K562 (cell line): ENCODE measurements around the gene ITGB5. TPM values are rescaled to one million over a fixed set of nuclear protein-coding genes. Genes with fewer than 3 reads are reported as not detected.
A peak's percentile ranks its signal among the peaks of the same experiment; 100 is the strongest.

Experiments used
- ATAC-seq: fragments of 200-7000 bp; cut with Tn5 transposase; 3 replicates; pipeline ENCODE4 v1.9.1; 2020; ENCODE audit warnings: moderate library complexity
- BruUV-seq: library from RNA; stranded (reverse); fragments of 400-500 nt; replicated peaks from 2 replicates; lab custom pipeline; 2021; lab: Mats Ljungman, UMichigan
- CTCF ChIA-PET: fragments of 300-600 bp; formaldehyde crosslinking; extraction: SDS; loops from one replicate; lab custom pipeline; 2021; ENCODE audit warnings: low intra/inter-chr PET ratio; lab: Yijun Ruan, JAX
- POLR2A ChIA-PET: fragments of 300-600, 350-650 bp; sonication (Branson Sonifier 250); formaldehyde crosslinking; extraction: SDS; loops from one replicate; lab custom pipeline; 2021; ENCODE audit warnings: antibody characterized with exemption, inconsistent platforms; lab: Yijun Ruan, JAX
- DNase-seq, 4 experiments: peaks; one replicate each; pipeline versions ENCODE4 v3.0.0 to v3.0.0-alpha.2; 2011 to 2018; ENCODE audit warnings: low spot score in 3 of 4, mixed read lengths in 3 of 4; ENCODE audit errors: extremely low read depth in 1 of 4
- FAIRE-seq: peaks from 2 replicates; lab custom pipeline; 2011; peaks lifted over from hg19 to GRCh38; lab: Jason Lieb, UNC
- H2AFZ ChIP-seq: 2 replicates; pipeline ENCODE4 v1.6.0; 2011; ENCODE audit warnings: low read depth, low read length, control low read depth, inconsistent platforms
- H3K27ac ChIP-seq: fragments of 200-600 bp; 3 replicates; pipeline ENCODE4 v1.8.0; 2011; ENCODE audit warnings: low read depth, mild to moderate bottlenecking, control low read depth, inconsistent platforms, low read length, moderate library complexity, mixed read lengths; ENCODE audit errors: extremely low read depth
- H3K27me3 ChIP-seq, 2 experiments: fragments of 300-600 bp in 1 of 2; 2 replicates in 1 of 2; 3 replicates in 1 of 2; pipeline versions ENCODE4 v1.6.0 to v1.8.0; 2011; ENCODE audit warnings: inconsistent platforms in 2 of 2, low read length in 2 of 2, mild to moderate bottlenecking in 1 of 2, mixed read lengths in 1 of 2, moderate library complexity in 1 of 2; ENCODE audit not compliant: control insufficient read depth in 2 of 2, insufficient read depth in 2 of 2
- H3K36me3 ChIP-seq: fragments of 300-600 bp; 3 replicates; pipeline ENCODE4 v1.8.0; 2011; ENCODE audit warnings: mild to moderate bottlenecking, low read length, inconsistent platforms; ENCODE audit not compliant: control insufficient read depth, insufficient read depth
- H3K4me1 ChIP-seq, 2 experiments: fragments of 200-600 bp in 1 of 2; replicated peaks in 1 of 2; 2 replicates in 1 of 2; 3 replicates in 1 of 2; pipeline versions ENCODE4 v1.5.1 to v1.8.0; 2011; ENCODE audit warnings: inconsistent platforms in 2 of 2, low read length in 2 of 2, mild to moderate bottlenecking in 1 of 2, mixed read lengths in 1 of 2, moderate library complexity in 1 of 2; ENCODE audit not compliant: control insufficient read depth in 2 of 2, insufficient read depth in 2 of 2
- H3K4me2 ChIP-seq: 2 replicates; pipeline ENCODE4 v1.6.1; 2011; ENCODE audit warnings: low read length, control low read depth, inconsistent platforms, mixed read lengths; ENCODE audit not compliant: insufficient read depth
- H3K4me3 ChIP-seq: fragments of 200-600 bp; sonication (generic), shearing (Covaris generic); 2 replicates; pipeline ENCODE4 v1.5.1; 2016; ENCODE audit warnings: control low read depth, inconsistent platforms
- H3K79me2 ChIP-seq: fragments of 200-600 bp; 3 replicates; pipeline ENCODE4 v1.8.0; 2011; ENCODE audit warnings: low read length, inconsistent platforms; ENCODE audit not compliant: control insufficient read depth, insufficient read depth
- H3K9ac ChIP-seq, 2 experiments: 2 replicates each; pipeline versions ENCODE4 v1.6.0 to v1.6.1; 2011; ENCODE audit warnings: low read depth in 2 of 2, low read length in 2 of 2, control low read depth in 1 of 2, inconsistent platforms in 1 of 2, mild to moderate bottlenecking in 1 of 2, mixed read lengths in 1 of 2; ENCODE audit not compliant: insufficient read depth in 1 of 2
- H3K9me1 ChIP-seq: one replicate; pipeline ENCODE4 v1.6.0; 2011; ENCODE audit warnings: inconsistent platforms, mild to moderate bottlenecking, low read length, moderate library complexity; ENCODE audit not compliant: control insufficient read depth, insufficient read depth
- H3K9me3 ChIP-seq: replicated peaks from 2 replicates; pipeline ENCODE4 v1.5.1; 2011; ENCODE audit warnings: low read depth, low read length, inconsistent platforms; ENCODE audit not compliant: control insufficient read depth, insufficient read depth
- H4K20me1 ChIP-seq: replicated peaks from 2 replicates; pipeline ENCODE4 v1.6.1; 2011; ENCODE audit warnings: low read length, inconsistent platforms, mixed read lengths; ENCODE audit not compliant: control insufficient read depth, insufficient read depth
- ATF7 ChIP-seq: fragments of 450-650 bp; IDR thresholded peaks from 2 replicates; pipeline ENCODE4 v1.7.1; 2014; ENCODE audit warnings: mild to moderate bottlenecking, moderate library complexity
- CREB3L1 ChIP-seq: fragments of 450-650 bp; IDR thresholded peaks from 2 replicates; pipeline ENCODE4 v1.6.1; 2014; ENCODE audit warnings: low read depth, mild to moderate bottlenecking, moderate library complexity, borderline replicate concordance
- CTCF ChIP-seq, 3 experiments: IDR thresholded peaks in 2 of 3; conservative IDR thresholded peaks in 1 of 3; 2 replicates each; pipeline ENCODE4 v1.5.1; 2011 to 2012; ENCODE audit warnings: low read length in 3 of 3, mild to moderate bottlenecking in 3 of 3, control low read depth in 2 of 3, improper control_type of control experiment in 1 of 3, inconsistent platforms in 1 of 3, low read depth in 1 of 3, mixed read lengths in 1 of 3, moderate library complexity in 1 of 3; ENCODE audit not compliant: insufficient read depth in 2 of 3
- FOXK2 ChIP-seq, 2 experiments: fragments of 450-650 bp; IDR thresholded peaks in 1 of 2; conservative IDR thresholded peaks in 1 of 2; 2 replicates each; pipeline ENCODE4 v1.6.1; 2016; ENCODE audit warnings: low read depth in 2 of 2, mild to moderate bottlenecking in 1 of 2
- GABPB1 ChIP-seq: sonication (generic); formaldehyde crosslinking; IDR thresholded peaks from 2 replicates; pipeline ENCODE4 v1.8.0; 2022; ENCODE audit warnings: mild to moderate bottlenecking, missing genetic modification reagents
- MAZ ChIP-seq, 2 experiments: fragments of 450-650 bp in 1 of 2; sonication (generic) in 1 of 2; formaldehyde crosslinking; IDR thresholded peaks in 1 of 2; conservative IDR thresholded peaks in 1 of 2; 2 replicates each; pipeline versions ENCODE4 v1.4.0 to v1.5.0; 2020; ENCODE audit warnings: mild to moderate bottlenecking in 1 of 2, missing genetic modification reagents in 1 of 2
- NONO ChIP-seq, 2 experiments: fragments of 200-400 bp in 1 of 2; fragments of 450-650 bp in 1 of 2; formaldehyde crosslinking in 1 of 2; IDR thresholded peaks; 2 replicates each; pipeline ENCODE4 v1.6.1; 2017; ENCODE audit warnings: low read depth in 2 of 2, mild to moderate bottlenecking in 2 of 2, moderate library complexity in 2 of 2, low read length in 1 of 2
- NRF1 ChIP-seq, 2 experiments: fragments of 450-650 bp; IDR thresholded peaks in 1 of 2; conservative IDR thresholded peaks in 1 of 2; 2 replicates each; pipeline ENCODE4 v1.6.1; 2014; ENCODE audit warnings: mild to moderate bottlenecking in 2 of 2
- POLR2G ChIP-seq: fragments of 200-400 bp; formaldehyde crosslinking; IDR thresholded peaks from 2 replicates; pipeline ENCODE4 v1.6.1; 2017; ENCODE audit warnings: low read depth, mild to moderate bottlenecking, antibody characterized with exemption, low read length, moderate library complexity
- SAFB ChIP-seq: fragments of 200-400 bp; formaldehyde crosslinking; IDR thresholded peaks from 2 replicates; pipeline ENCODE4 v1.6.1; 2017; ENCODE audit warnings: low read depth, low read length, borderline replicate concordance
- TAF1 ChIP-seq: IDR thresholded peaks from 2 replicates; pipeline ENCODE4 v1.6.1; 2011; ENCODE audit warnings: mild to moderate bottlenecking, low read length, moderate library complexity; ENCODE audit not compliant: insufficient read depth, control insufficient read depth, severe bottlenecking; ENCODE audit errors: extremely low read depth
- ZNF121 ChIP-seq: sonication (generic); formaldehyde crosslinking; conservative IDR thresholded peaks from 2 replicates; pipeline ENCODE4 v1.8.0; 2022; ENCODE audit warnings: missing genetic modification reagents
- ZNF398 ChIP-seq: fragments of 250-450 bp; sonication (Bioruptor Pico); IDR thresholded peaks from 2 replicates; pipeline ENCODE4 v1.8.0; 2021; ENCODE audit warnings: moderate library complexity, mild to moderate bottlenecking, inconsistent platforms
- WGBS: fragments of 100-300 bp; shearing (Covaris generic); methylation state at CpG from one replicate; pipeline ENCODE4 v1.1.6; 2016; ENCODE audit warnings: low coverage, mixed read lengths; ENCODE audit not compliant: insufficient coverage; ENCODE audit errors: missing lambda C conversion rate; 5-methylcytosine and 5-hydroxymethylcytosine counted together
- in situ Hi-C: fragments of 300-500 bp; cut with MboI; formaldehyde crosslinking; loops from 4 replicates; pipeline ENCODE4 v1.15.0; 2018; ENCODE audit warnings: inconsistent platforms, mixed read lengths
- intact Hi-C: fragments of 100-400 bp; cut with micrococcal nuclease; formaldehyde crosslinking; loops from 2 replicates; pipeline ENCODE4 v1.14.2; 2022
- polyA plus RNA-seq, 8 experiments: library from polyadenylated mRNA; depleted of rRNA in 4 of 8; stranded (reverse) in 5 of 8; unstranded in 3 of 8; fragments of >200 nt; fragmentation: Nextera tagmentation in 2 of 8; fragmentation: Illumina TruSeq in 1 of 8; extraction: Ambion mirVana in 2 of 8; extraction: Trizol in 1 of 8; gene quantifications; 2 replicates each; pipeline versions ENCODE4 v1.2.1 to v1.2.3, GENCODE V29; 2011 to 2014; ENCODE audit warnings: inconsistent platforms in 1 of 8, missing spikeins in 1 of 8
- total RNA-seq, 7 experiments: library from RNA; depleted of rRNA in 6 of 7; stranded (reverse); fragments of >200 nt in 6 of 7; fragmentation: Illumina TruSeq in 2 of 7; extraction: Trizol in 2 of 7; gene quantifications; 2 replicates each; pipeline versions ENCODE4 v1.2.1 to v1.2.3, GENCODE V29; 2011 to 2021; ENCODE audit warnings: low replicate concordance in 1 of 7

Gene ITGB5
- total and polyA plus RNA-seq, 9 of the 15 experiments (the other 6 are each of a cell fraction or from before 2014, with no cell fraction given) = 1.7 to 46.8 (median 9.9) TPM

GRCh38 chr3:124886168-124887056 lies 753 bp downstream of the ITGB5 start:
- FAIRE-seq (no peak), DNase-seq (peak; percentile 38 to 63 (median 54)), ATAC-seq (peak; percentile 67)
- H2AFZ ChIP-seq = peak overlapping the region; percentile 59
- peaks cover 18 to 23% of the 10 kb centered on the region in 2 experiments; a peak in 4 of 5 replicates for H3K4me1 ChIP-seq
- 8% methylated on average over 26 of the region's 87 CpGs for WGBS
- H3K36me3 ChIP-seq = no peaks in the 10 kb centered on the region
- peak overlapping the region; percentile 62 to 91 for H3K9ac ChIP-seq
- no peaks in the 10 kb centered on the region for H4K20me1 ChIP-seq
- H3K9me1 ChIP-seq = no peaks in the 10 kb centered on the region
- no peaks in the 10 kb centered on the region; a peak in 1 of 5 replicates for H3K27me3 ChIP-seq
- peak overlapping the region; percentile 78 for H3K4me2 ChIP-seq
- ChIA-PET POLR2A (interaction anchor here (0.7 kb wide), 1 partner anchor 26 kb away, joined by 4 read pairs; no protein-coding TSS in a partner anchor), CTCF (interaction anchor here (0.6 kb wide), 1 partner anchor 699 kb away, joined by 3 read pairs; no protein-coding TSS in a partner anchor)
- intact Hi-C loops (loop anchor here (5.0 to 10.0 kb wide), 2 partner anchors 52 to 114 kb away; no protein-coding TSS in a partner anchor), in situ Hi-C loops (no loop called here)
- H3K79me2 ChIP-seq = peaks cover 17% of the 10 kb centered on the region; the same call in 2 of the 3 replicates
- peak overlapping the region; percentile 52; the same call in 2 of the 3 replicates for H3K27ac ChIP-seq
- peak overlapping the region; percentile 60 for H3K4me3 ChIP-seq
- no TSS peak for BruUV-seq
- H3K9me3 ChIP-seq = no peaks in the 10 kb centered on the region
- TF ChIP-seq ZNF398 (CRISPR knock-in tag) (no peak), FOXK2 (conservative IDR thresholded peaks at IDR 0.05 in 1 of 2, IDR thresholded peaks at IDR 0.05 in 1 of 2; ENCODE audit: low read depth in 2 of 2) (0 out of 4 replicates have a peak, but pooled peaks of 1 of the 2 experiments have one; percentile 38), ATF7 (no peak), POLR2G (peak; percentile 56), CTCF (IDR thresholded peaks at IDR 0.05 in 2 of 3, conservative IDR thresholded peaks at IDR 0.05 in 1 of 3; ENCODE audit: insufficient read depth in 2 of 3, low read depth in 1 of 3, low read length in 3 of 3) (peak in 1 of 3 experiments; percentile 1; a peak in 1 of 6 replicates), ZNF121 (CRISPR knock-in tag) (no peak), GABPB1 (CRISPR knock-in tag) (0 out of 2 replicates have a peak, but pooled peaks have one; percentile 17), TAF1 (peak; percentile 21), SAFB (0 out of 2 replicates have a peak, but pooled peaks have one; percentile 15), CREB3L1 (no peak), MAZ (CRISPR knock-in tag; conservative IDR thresholded peaks at IDR 0.05 in 1 of 2, IDR thresholded peaks at IDR 0.05 in 1 of 2) (peak; percentile 9 to 24; a peak in 1 of 4 replicates), NRF1 (conservative IDR thresholded peaks at IDR 0.05 in 1 of 2, IDR thresholded peaks at IDR 0.05 in 1 of 2) (peak in 1 of 2 experiments; percentile 12; a peak in 2 of 4 replicates), NONO (IDR thresholded peaks at IDR 0.05; ENCODE audit: low read depth in 2 of 2, low read length in 1 of 2) (peak in 1 of 2 experiments; percentile 40; a peak in 2 of 4 replicates)
